GM23338 (cell line): ENCODE data around the gene GRIA4. TPM values are rescaled to one million over a fixed set of nuclear protein-coding genes. Genes with fewer than 3 reads are reported as not detected.

Source experiments
- ATAC-seq: fragments of 200-7000 bp; cut with Tn5 transposase; 3 replicates; pipeline ENCODE4 v1.9.1; 2020
- DNase-seq: peaks from one replicate; pipeline ENCODE4 v3.0.0-alpha.2; 2015; ENCODE audit warnings: low spot score
- H2AFZ ChIP-seq: fragments of 200-600 bp; sonication (generic); 2 replicates; pipeline ENCODE4 v1.8.0; 2016; ENCODE audit warnings: antibody characterized with exemption, mild to moderate bottlenecking, moderate library complexity
- H3F3A ChIP-seq: fragments of 200-600 bp; sonication (generic); replicated peaks from 2 replicates; pipeline ENCODE4 v1.8.0; 2017; ENCODE audit warnings: antibody characterized with exemption, mixed run types, low read depth
- H3K27ac ChIP-seq: fragments of 200-600 bp; sonication (generic); 2 replicates; pipeline ENCODE4 v1.6.1; 2016; ENCODE audit warnings: low read depth
- H3K27me3 ChIP-seq: fragments of 200-600 bp; sonication (generic); 2 replicates; pipeline ENCODE4 v1.8.0; 2016; ENCODE audit warnings: mild to moderate bottlenecking, mixed run types, moderate library complexity; ENCODE audit not compliant: insufficient read depth
- H3K36me3 ChIP-seq: fragments of 200-600 bp; sonication (generic); 2 replicates; pipeline ENCODE4 v1.8.0; 2016; ENCODE audit warnings: mild to moderate bottlenecking; ENCODE audit not compliant: insufficient read depth
- H3K4me1 ChIP-seq: fragments of 200-600 bp; sonication (generic); 2 replicates; pipeline ENCODE4 v1.8.0; 2016; ENCODE audit warnings: mild to moderate bottlenecking, moderate library complexity; ENCODE audit not compliant: insufficient read depth
- H3K4me2 ChIP-seq: fragments of 200-600 bp; sonication (generic); 2 replicates; pipeline ENCODE4 v1.7.1; 2017; ENCODE audit warnings: mixed run types
- H3K4me3 ChIP-seq: fragments of 200-600 bp; sonication (generic); 2 replicates; pipeline ENCODE4 v1.6.1; 2016; ENCODE audit warnings: mixed run types
- H3K79me2 ChIP-seq: fragments of 200-600 bp; sonication (generic); replicated peaks from 2 replicates; pipeline ENCODE4 v1.8.0; 2017; ENCODE audit warnings: mild to moderate bottlenecking; ENCODE audit not compliant: insufficient read depth
- H3K9me2 ChIP-seq: fragments of 200-600 bp; sonication (generic); 2 replicates; pipeline ENCODE4 v1.8.0; 2017; ENCODE audit not compliant: insufficient read depth
- H4K20me1 ChIP-seq: fragments of 200-600 bp; sonication (generic); replicated peaks from 2 replicates; pipeline ENCODE4 v1.8.0; 2017; ENCODE audit warnings: mild to moderate bottlenecking; ENCODE audit not compliant: insufficient read depth
- H3K27ac Mint-ChIP-seq: 2 replicates; pipeline ENCODE4 v1.8.0; 2020; ENCODE audit warnings: inconsistent platforms, mild to moderate bottlenecking, moderate library complexity, mixed read lengths
- H3K27me3 Mint-ChIP-seq: 3 replicates; pipeline ENCODE4 v1.8.0; 2022; ENCODE audit warnings: low read depth, mild to moderate bottlenecking, moderate library complexity, mixed read lengths, inconsistent platforms; ENCODE audit not compliant: insufficient read depth, poor library complexity
- H3K36me3 Mint-ChIP-seq: 3 replicates; pipeline ENCODE4 v1.8.0; 2021; ENCODE audit warnings: low read depth, mild to moderate bottlenecking, inconsistent platforms, moderate library complexity, mixed read lengths
- H3K4me1 Mint-ChIP-seq: 3 replicates; pipeline ENCODE4 v1.8.0; 2020; ENCODE audit warnings: mild to moderate bottlenecking, inconsistent platforms, mixed read lengths
- H3K4me3 Mint-ChIP-seq: 3 replicates; pipeline ENCODE4 v1.8.0; 2021; ENCODE audit warnings: moderate library complexity, mild to moderate bottlenecking, inconsistent platforms, mixed read lengths
- H3K9me3 Mint-ChIP-seq: 3 replicates; pipeline ENCODE4 v1.8.0; 2020; ENCODE audit warnings: moderate library complexity, mild to moderate bottlenecking, inconsistent platforms, mixed read lengths
- CREB1 ChIP-seq: fragments of 250-450 bp; sonication (Bioruptor Pico); IDR thresholded peaks from 2 replicates; pipeline ENCODE4 v1.5.0; 2020; ENCODE audit warnings: low read depth, mild to moderate bottlenecking, moderate library complexity
- CTCF ChIP-seq, 2 experiments: fragments of 200-600 bp in 1 of 2; sonication (generic) in 1 of 2; conservative IDR thresholded peaks; 2 replicates each; pipeline versions ENCODE4 v1.5.1 to v1.6.1; 2016 to 2017; ENCODE audit warnings: antibody characterized with exemption in 2 of 2, low read depth in 2 of 2, mild to moderate bottlenecking in 2 of 2, moderate library complexity in 1 of 2
- ETS1 ChIP-seq: IDR thresholded peaks from 2 replicates; pipeline ENCODE4 v1.6.1; 2016; ENCODE audit warnings: antibody characterized with exemption
- EZH2 ChIP-seq: fragments of 200-600 bp; sonication (generic); IDR thresholded peaks from one replicate; pipeline ENCODE4 v1.8.0; 2017; ENCODE audit warnings: antibody characterized with exemption, mild to moderate bottlenecking, low read depth; ENCODE audit not compliant: unreplicated experiment
- EZH2phosphoT487 ChIP-seq: fragments of 200-600 bp; sonication (generic); IDR thresholded peaks from one replicate; pipeline ENCODE4 v1.8.1; 2018; ENCODE audit warnings: antibody characterized with exemption; ENCODE audit not compliant: unreplicated experiment
- POLR2AphosphoS5 ChIP-seq: IDR thresholded peaks from 2 replicates; pipeline ENCODE4 v1.6.1; 2016; ENCODE audit warnings: antibody characterized with exemption, low read depth
- ZNF331 ChIP-seq: fragments of 250-450 bp; sonication (Bioruptor Pico); IDR thresholded peaks from 2 replicates; pipeline ENCODE4 v1.5.0; 2020; ENCODE audit warnings: low read depth, mild to moderate bottlenecking, moderate library complexity
- polyA plus RNA-seq: library from polyadenylated mRNA; unstranded; fragments of >200 nt; fragmentation: Nextera tagmentation; extraction: Ambion mirVana; gene quantifications from 2 replicates; pipeline ENCODE4 v1.2.1, GENCODE V29; 2016
- total RNA-seq: library from RNA; depleted of rRNA; stranded (reverse); fragments of >200 nt; shearing (Covaris generic); gene quantifications from 2 replicates; pipeline ENCODE4 v1.2.3, GENCODE V29; 2014

GRIA4 gene
- total and polyA plus RNA-seq, 2 experiments from 2014 or later = 17.8 to 71.1 TPM

- DNase-seq = peak; percentile 91
- Histone ChIP-seq H3K9me2 (peaks cover 6% of the 10 kb centered on the region; the same call in 1 of the 2 replicates), H3K36me3 (peaks cover 3% of the 10 kb centered on the region; the same call in 1 of the 2 replicates), H4K20me1 (no peaks in the 10 kb centered on the region), H2AFZ (peak overlapping the region; percentile 83; the same call in 1 of the 2 replicates), H3K27ac (peak overlapping the region; percentile 21; the same call in 1 of the 2 replicates), H3K27me3 (no peaks in the 10 kb centered on the region), H3K4me2 (peak overlapping the region; percentile 74), H3K4me1 (peaks cover 16% of the 10 kb centered on the region), H3F3A (no peaks in the 10 kb centered on the region), H3K79me2 (no peaks in the 10 kb centered on the region), H3K4me3 (peak overlapping the region; percentile 30; the same call in 1 of the 2 replicates)
- peaks cover 34% of the 10 kb centered on the region for H3K36me3 Mint-ChIP-seq
- H3K27me3 Mint-ChIP-seq = peaks cover 5% of the 10 kb centered on the region
- peak; percentile 92 for ATAC-seq
- H3K9me3 Mint-ChIP-seq = peaks cover 30% of the 10 kb centered on the region
- H3K27ac Mint-ChIP-seq = peak overlapping the region; percentile 84
- H3K4me3 Mint-ChIP-seq = peak overlapping the region; percentile 11; the same call in 1 of the 3 replicates
- H3K4me1 Mint-ChIP-seq = peaks cover 18% of the 10 kb centered on the region
- TF ChIP-seq ZNF331 (CRISPR knock-in tag) (no peak), POLR2AphosphoS5 (peak; percentile 36; the same call in 1 of the 2 replicates), CTCF (conservative IDR thresholded peaks at IDR 0.05; ENCODE audit: low read depth in 2 of 2) (no peak), EZH2 (no peak), ETS1 (no peak)
These were observed 350.7 kb downstream of the GRIA4 start for GRCh38 chr11:105960252-105961245.

GRCh38 chr11:105968021-105968697 is 358.3 kb downstream of the GRIA4 start:
- Histone ChIP-seq H3K9me2 (no peaks in the 10 kb centered on the region), H3K36me3 (no peaks in the 10 kb centered on the region), H3K4me2 (no peak overlapping the region), H3K4me1 (0 out of 2 replicates have a peak, but pooled peaks cover 8% of the 10 kb centered on the region), H3K27me3 (no peaks in the 10 kb centered on the region), H4K20me1 (no peaks in the 10 kb centered on the region), H3K4me3 (no peak overlapping the region), H3K79me2 (no peaks in the 10 kb centered on the region), H3K27ac (no peak overlapping the region), H3F3A (no peaks in the 10 kb centered on the region), H2AFZ (no peak overlapping the region)
- Mint-ChIP-seq H3K9me3 (no peaks in the 10 kb centered on the region), H3K27ac (no peak overlapping the region), H3K36me3 (no peaks in the 10 kb centered on the region), H3K27me3 (no peaks in the 10 kb centered on the region), H3K4me3 (no peak overlapping the region), H3K4me1 (peaks cover 8% of the 10 kb centered on the region; the same call in 2 of the 3 replicates)
- ATAC-seq (no peak), DNase-seq (no peak)
- TF ChIP-seq CREB1 (no peak), ETS1 (no peak), EZH2phosphoT487 (no peak), EZH2 (no peak)
